GM19463 (cell line): Measurements from ENCODE around the gene CSNK2B.
A peak's percentile ranks its signal among the peaks of the same experiment; 100 is the strongest.
"Not testable (repeated sequence)": the region's sequence is repeated elsewhere in the genome, so short reads cannot be mapped to it uniquely, and the experiment has no call there.

Experiments
- ATAC-seq: cut with Tn5 transposase; IDR thresholded peaks from one replicate; pipeline ENCODE4 v1.9.1; 2021; ENCODE audit warnings: mild to moderate bottlenecking, moderate library complexity; ENCODE audit not compliant: unreplicated experiment

The CSNK2B gene

DNA sequence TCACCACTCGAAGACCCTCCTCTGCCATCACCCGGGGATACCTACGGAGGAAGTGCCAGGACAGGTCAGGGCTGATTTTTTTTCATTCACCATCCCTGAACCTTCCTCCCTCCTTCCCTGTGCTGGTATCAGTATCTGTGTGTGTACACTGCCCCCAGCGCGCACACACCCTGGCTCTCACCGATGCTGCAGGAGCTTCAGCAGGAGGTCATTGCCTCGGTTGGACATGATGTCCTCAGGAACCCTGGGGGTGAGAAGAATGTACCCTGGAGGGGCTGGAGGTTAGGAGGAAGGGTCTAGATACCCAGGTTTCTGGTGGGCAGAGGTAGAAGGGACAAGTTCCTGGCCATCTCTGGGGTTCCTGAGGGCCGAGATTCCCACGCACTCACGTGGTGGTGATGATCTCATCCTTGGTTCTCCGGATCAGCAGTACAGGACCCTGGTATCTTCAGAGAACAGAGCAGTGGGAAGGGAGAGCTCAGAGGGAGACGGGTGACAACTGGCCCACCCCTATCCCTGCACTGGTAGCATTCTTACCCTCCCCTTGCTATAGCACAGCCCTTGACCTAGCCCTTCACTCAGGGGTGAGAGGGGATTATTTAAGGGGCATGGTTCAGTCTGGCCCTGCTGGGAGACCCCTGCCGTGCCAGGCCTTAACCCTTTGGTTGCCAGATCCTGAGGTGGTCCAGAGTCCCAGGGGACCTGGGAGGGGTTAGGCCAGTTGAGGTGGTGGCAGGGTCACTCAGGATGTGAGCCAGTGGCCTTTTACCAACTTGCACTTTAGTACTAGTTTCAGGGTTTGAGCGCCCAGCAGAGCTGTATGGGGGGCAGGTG lies 22.2 kb downstream of the CSNK2B start:
- ATAC-seq = no peak

DNA sequence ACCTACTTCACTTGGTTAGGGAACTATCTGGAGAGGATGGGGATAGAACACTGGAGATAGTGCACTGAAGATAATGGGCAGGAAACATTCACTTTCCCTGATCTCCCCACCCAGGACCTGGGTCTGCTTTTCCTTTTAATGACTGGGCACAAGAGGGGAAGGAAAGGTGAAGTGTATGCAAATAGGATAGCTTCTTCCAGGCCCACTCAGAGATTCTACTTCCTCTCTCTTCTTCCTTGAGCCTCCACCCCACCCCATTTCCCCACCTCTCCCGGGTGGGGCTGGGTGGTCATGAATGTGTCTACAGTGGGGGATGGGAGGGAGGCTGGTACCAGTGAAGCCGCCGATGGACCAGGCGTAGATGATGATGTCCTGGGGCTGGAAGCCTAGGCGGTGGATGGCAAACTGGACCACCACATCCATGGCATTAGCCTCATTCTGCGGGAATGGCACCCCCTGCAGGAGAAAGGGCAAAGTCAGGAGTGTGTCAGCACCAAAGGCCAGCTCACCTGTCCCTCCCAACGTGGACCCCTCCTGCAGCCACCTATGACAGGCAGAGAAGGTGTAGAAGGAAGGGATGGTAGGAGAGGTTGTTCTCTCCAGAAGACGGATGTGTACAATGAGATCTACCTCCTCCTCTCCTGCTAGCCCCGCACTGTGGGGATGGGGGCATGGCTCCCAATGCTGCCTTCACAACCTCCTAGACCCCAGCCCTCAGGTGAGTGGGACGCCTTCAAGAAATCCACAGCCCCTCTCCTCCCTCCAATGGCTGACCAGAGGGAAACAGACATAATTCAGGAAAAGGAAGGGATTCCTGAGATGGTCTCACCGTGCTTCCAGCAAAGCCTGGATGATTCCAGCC lies 23.6 kb downstream of the CSNK2B start:
- no peak for ATAC-seq

DNA sequence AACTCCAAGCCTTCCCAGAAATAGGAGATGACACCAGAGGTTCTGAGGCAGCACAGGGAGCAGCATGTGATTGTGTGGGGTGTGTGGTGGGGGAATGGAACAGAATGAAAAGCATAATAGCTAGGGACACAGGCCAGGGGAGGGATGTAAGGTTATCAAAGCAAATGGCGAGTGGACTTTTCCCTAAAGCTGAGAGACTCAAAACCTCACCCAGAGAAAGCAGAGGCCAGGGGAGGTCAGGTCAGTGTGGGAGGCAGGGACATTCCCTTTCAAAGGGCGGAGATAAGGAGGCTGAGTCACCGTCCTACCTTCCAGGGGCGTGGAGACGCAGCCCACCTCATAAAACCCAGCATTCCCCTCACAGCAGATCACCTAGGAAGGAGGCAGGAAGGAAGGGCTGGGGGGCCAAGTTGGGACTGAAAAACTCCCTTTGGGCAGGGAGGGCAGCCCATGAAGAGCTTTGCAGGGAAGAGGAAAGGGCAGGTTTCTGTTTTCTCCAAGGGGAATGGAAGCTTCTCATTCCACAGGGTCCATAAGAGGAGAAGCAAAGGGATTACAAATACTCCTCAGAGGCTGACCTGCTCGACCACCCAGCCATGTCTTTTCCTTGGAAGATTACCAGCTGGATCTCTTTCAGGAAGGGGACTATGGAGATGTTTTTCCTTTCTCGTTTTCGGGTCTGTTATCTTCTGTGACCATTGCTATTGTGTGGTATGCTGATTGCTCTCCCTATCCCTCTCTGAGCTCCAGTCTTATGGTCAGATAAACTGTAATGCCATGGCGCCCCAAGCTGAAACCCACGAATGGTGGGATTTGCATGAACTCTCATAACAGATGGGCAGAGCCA lies 24.6 kb downstream of the CSNK2B start:
- ATAC-seq = no peak

DNA sequence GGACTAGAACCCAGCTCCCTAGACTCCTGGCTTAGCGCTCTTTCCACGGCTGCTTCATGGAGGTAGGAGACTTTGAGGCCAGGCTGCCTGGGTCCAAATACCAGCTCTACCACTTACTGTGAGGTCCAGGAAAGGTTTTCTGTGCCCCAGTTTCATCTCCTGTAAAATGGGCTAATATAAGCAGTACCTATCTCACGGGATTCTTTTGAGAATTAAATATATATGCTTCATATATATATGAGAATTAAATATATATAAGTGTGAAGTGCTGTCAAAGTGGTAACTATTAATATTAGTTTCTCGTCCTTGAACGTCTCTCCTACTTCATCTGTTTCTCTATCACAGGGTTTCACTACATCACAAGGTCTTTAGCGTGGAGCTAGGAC lies 25.2 kb downstream of the CSNK2B start:
- no peak for ATAC-seq

DNA sequence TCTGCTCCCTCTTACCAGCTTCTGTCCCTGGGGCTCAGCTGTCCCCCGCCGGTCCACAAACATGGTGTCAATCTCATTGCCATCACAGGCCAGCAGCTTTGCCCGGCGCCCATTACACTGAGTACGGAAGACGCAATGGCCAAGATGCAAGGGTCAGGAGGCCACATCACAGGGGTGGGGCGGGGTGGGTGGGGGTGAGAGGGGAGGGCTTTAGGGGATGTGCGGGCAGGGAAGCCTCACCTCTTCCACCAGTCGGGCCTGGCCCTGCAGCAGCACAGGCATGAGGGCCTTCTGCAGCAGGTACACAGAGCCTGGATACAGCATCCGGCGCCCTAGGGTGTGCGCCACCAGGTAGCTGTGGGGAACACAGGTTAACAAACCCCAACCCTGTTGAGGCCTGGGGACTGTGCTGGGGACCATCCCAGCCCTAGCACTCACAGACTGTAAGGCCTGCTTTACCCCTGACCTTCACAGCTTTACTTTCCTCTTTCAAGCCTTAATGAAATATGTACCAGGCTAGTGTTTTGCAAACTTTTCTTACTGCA lies 25.8 kb downstream of the CSNK2B start:
- no peak for ATAC-seq

DNA sequence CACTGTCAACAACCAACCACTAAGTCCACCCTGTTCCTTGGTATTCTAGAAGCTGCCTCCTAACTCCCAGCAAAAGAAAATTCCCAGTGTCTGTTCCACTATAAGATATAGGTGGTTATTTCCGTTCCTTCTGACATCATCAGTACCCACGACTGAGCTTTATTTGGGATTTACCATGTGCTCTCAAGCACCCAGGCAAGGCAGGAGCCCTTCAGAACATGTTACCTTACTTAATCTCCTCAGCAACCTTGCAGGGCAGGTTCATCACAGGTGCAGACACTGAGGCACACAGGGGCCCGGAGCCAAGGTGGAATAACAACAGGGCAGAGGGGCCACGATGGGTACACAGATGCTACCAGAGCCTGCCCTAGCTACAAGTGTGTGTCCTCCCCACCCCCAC lies 26.5 kb downstream of the CSNK2B start:
- ATAC-seq = no peak

DNA sequence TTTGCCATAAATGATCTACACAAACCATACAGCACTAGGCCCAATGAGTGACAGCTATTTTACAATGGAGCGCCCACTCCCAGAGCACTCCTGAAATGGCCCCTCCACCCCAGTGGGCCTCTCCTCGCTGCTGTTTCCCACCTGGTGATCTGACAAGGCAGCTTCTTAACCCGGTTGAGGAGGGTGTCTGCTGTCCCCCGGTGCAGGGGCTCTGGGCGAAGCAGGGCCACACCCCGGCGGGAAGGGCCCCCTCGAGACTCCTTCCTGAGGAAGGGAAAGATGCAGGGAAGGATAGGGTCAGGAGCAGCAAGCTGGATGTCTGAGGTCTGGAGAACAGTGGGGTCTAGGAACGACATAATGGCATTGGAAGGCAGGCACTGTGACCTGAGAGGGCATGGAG lies 27.0 kb downstream of the CSNK2B start:
- no peak for ATAC-seq

DNA sequence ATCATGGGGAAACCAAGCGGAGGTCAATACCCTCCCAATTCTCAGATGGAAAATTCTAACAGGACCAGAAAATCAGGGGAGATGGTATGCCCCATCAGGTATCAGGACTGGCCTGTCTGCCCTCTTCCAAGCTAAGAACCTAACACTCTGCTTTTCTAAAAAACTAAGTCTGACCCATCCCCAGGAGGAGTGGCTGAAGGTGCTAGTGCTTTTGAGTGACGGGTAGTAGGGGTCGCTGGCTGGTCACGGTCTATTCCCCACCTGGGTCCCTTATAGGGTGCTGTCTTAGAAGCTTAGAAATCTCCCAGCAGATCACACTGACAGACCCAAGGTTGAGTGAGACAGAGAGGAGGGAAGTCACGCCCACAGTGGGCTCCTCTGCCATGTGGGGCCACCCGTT lies 27.7 kb downstream of the CSNK2B start:
- ATAC-seq = no peak

DNA sequence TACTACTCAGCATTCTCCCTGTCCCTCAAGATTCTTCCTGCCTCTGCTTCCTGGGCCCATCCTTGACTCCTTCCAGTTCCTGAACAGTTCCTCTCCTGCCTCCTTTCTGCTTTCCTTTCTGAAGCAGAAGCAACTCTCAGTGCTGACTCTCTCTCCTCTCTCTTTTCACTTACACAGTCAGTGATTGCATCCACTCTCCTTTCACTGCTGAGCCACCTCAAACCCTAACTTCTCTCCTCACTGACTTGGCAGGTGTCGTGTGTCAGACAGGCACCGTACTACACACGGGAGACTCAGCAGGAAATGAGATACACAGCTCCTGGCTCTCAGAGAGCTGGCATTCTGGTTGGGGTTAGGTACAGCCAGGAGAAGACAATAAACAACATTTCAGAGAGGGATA lies 31.7 kb downstream of the CSNK2B start:
- no peak for ATAC-seq

DNA sequence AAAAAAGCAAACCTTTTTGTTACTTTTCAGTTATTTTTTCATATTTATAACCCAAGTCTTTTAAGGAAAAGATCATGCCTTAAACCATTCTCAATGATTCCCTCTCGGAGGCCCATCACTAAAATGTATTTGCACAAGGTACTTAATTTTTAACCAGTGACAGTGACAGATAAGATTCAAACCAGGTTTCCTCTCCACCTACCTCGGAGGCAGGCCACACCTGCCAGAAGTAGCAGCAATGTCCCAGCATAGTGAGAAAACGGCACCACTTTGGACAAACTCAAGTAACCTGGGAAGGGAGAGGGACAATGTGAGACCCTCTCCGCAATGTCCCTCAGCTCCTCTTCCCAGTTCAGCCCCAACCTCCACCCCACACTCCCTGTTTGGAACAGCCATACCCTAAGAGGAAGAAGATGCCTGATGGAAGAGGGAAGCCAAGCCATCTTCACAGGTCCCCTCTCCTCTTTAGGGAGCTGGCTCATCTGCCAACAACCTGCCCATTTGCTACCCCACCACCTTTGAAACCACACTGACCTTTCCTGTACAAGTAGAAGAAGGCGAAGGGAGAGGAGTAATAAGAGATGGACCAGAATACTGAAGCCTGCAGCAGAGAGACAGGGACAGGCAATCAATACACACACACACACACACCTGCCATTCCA lies 35.0 kb downstream of the CSNK2B start:
- ATAC-seq = no peak

DNA sequence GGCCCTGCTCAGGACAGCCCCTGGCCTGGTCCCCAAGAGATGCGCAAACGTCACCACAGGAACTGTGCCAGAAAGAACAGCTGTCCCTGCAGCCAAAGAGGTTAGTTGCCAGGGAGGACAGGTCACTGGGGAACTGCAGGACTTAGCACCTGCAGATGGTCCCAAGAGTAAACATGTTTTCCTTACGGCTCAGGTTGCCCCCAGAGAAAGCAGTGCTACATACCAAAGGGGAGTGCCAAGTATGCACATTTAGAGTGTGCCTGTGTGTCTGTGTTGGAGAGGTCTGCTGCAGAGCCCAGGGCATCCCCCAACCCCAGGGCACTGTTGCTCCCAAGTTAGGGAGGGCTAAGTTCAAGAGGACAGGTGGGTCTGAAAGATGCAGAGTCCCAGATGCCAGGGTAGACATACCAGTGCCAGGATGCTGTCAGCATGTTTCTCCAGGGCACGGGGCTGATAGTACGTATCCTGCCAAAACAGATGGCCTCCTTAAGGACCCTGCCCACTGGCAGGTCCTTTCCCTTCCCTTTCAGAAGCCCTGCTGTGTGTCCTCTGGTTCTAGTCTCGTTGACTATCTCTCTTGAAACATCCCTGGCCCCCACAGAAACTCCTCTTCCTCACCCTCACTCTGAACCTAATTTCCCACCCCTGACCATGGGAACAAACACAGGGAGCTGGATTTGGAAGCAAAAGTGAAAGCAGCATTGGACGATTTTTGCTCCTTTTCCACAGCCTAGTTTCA lies 36.0 kb downstream of the CSNK2B start:
- ATAC-seq = no peak

DNA sequence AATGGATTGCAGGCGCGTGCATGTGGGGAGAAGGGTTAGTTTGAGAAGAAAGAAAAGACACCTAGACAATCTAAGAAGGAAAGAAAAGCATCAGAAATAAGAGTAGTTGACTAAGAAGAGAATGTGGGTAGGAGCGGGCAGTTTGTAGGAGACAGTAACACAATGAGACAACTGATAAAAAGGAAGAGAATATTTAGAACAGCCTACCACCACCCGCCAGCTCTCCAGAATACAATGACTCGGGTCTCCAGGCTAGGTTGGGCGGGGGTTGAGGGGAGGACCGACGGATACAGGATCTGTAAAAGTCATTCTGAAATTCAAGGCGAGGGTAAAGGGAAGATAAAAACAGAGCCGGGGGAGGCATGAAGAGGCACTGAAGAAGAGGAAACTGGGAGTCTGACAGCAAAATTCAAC lies 36.5 kb downstream of the CSNK2B start:
- ATAC-seq = no peak

DNA sequence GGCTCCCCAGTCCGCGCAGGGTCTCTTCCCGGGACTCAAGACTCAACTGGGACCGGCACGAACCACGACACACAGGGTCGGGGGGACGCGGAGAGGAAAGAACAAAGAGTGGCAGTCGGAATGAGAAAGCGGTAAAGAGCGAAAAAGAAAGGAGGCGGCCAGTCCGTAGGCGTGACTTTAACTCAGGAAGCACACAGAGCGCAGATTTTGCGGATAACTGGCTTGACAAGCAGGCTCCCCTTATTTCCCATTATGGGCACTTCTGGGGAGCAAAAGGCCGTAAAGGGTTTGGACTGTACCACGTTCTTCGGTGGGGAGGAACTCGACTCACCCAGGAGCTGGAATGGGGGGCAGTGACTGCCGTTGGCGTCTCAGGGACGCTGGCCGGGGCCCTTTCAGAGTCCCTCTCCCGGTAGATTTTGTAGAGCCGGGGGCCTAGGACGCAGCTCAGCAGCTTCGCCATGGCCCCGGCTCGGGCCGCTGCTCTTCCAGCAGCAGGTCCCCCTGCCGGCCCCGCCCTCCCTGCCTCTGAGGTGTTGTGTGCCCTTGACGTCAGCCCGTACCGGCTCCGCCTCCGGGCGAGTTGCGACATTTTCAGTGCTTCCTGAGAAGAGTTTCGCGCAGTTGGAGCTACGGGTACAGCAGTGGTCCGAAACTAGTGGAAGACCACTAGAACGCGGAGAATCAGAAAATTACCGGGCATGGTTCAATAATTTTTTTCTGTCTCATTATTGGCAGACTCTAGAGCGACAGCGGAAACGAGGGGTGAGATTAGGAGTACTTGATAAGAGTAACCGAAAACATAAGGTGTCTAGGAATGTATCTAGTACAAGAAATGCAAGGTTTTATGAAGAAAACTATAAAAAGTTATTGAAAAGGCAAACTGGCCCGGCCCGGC lies 37.2 kb downstream of the CSNK2B start, which contains the start of gene ABHD16A:
Gene ABHD16A, minus strand, starts transcription at position 506 of the 898 bp plus-strand sequence. Its CDS starts 43 bp downstream, at position 463.
- ATAC-seq = peak; percentile 95

DNA sequence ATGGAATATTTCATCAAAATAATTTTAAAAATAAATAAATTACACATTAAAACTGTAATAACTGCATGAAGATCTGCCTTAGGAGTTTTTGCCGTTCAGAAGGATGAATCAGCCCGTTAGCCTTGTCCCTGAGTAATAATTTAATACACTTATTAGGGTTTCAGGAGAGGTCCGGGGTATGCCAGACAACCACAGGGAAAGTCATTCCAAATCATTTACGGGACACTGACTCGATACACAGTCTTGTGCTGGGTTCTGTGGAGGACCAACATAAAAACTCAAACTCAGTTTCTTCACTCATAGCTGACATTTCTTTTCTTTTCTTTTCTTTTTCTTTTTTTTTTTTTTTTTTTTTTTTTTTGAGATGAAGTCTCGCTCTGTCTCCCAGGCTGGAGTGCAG lies 40.1 kb downstream of the CSNK2B start:
- ATAC-seq = no peak

DNA sequence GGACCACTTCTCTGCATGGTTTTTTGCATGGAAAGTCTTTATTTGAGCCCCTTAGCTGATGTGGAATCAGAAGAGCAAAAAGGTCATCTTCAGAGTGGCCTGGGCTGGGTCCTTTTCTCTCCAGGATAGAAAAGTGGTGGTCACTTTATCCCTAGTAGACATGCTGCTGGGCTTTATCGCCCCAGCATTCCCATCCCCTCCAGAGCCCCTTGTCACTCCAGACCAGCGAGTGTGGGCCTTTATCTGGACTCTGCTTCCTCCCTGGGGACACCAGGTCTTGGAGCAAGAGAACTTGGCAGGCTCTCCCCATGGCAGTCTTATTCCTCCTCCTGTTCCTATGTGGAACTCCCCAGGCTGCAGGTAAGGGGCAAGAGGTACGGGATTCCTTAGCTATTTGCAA lies 40.7 kb downstream of the CSNK2B start, which contains the start of gene LY6G6F:
Gene LY6G6F, plus strand, starts transcription at position 268 of the 400 bp plus-strand sequence. Its CDS starts 41 bp downstream, at position 309.
- no peak for ATAC-seq

DNA sequence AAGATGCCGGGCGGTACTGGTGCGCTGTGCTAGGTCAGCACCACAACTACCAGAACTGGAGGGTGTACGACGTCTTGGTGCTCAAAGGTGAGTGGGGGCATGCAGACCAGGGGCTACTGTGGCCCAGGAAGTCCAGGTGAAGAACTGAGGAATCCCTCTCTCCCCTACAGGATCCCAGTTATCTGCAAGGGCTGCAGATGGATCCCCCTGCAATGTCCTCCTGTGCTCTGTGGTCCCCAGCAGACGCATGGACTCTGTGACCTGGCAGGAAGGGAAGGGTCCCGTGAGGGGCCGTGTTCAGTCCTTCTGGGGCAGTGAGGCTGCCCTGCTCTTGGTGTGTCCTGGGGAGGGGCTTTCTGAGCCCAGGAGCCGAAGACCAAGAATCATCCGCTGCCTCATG lies 41.8 kb downstream of the CSNK2B start:
- no peak for ATAC-seq

DNA sequence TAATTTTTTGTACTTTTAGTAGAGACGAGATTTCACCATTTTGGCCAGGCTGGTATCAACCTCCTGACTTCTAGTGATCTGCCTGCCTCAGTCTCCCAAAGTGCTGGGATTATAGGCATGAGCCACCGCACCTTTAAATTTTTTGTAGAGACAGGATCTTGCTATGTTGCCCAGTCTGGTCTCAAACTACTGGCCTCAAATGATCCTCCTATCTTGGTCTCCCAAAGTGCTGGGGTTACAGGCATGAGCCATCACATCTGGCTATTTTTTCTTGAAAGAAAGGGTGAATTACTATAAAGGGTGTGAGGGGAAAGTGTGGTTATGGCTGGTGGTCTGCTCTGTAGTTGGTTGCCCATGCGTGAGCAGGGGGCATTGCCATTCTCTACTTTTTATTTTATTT lies 42.3 kb downstream of the CSNK2B start:
- ATAC-seq = no peak

DNA sequence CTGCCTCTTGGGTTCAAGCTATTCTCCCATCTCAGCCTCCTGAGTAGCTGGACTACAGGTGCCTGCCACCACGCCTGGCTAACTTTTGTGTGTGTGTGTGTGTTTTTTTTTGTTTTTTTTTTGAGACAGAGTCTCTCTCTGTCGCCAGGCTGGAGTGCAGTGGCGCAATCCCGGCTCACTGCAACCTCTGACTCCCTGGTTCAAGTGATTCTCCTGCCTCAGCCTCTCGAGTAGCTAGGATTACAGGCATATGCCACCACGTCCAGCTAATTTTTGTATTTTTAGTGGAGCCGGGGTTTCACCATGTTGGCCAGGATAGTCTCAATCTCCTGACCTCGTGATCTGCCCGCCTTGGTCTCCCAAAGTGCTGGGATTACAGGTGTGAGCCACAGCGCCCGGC lies 43.3 kb downstream of the CSNK2B start:
- ATAC-seq = not testable (repeated sequence)
